ENCODE data around the gene COG1. TPM values are rescaled to one million over a fixed set of nuclear protein-coding genes. Genes with fewer than 3 reads are reported as not detected.

Gene COG1
- total and polyA plus RNA-seq, 9 of the 15 experiments (the other 6 are each of a cell fraction or from before 2014, with no cell fraction given), result 9.5 to 26.8 (median 12.9) TPM

DNA sequence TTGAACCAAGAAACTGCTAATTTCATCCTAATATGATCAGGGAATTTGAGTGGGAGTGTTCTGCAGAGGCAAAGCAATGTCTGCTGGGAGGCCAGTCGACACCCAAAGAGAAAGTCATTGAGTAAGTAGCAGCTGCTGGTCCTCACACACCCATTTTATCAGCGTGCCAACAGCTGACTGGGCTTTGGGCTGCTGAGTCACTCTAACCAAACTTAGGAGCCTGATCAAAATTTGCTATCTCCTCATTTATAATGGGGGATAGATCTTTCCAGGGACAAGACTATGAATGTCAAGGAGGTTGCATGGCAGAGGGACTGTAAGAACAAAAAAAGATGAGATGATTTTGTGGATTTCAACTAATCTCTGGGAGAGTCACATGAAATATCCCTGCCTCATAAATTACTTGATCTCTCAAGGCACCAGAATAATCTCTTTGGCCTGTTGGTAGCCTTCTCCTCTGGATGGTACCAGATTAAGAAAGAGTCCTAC lies 35.9 kb downstream of the COG1 start (continued):
- TF ChIP-seq SMARCC2 (IDR thresholded peaks at IDR 0.05; ENCODE audit: low read depth) (peak; percentile 60; the same call in 1 of the 2 replicates), ERF (CRISPR knock-in tag; IDR thresholded peaks at IDR 0.05) (no peak), HMG20B (CRISPR knock-in tag; IDR thresholded peaks at IDR 0.05) (no peak), ZNF347 (CRISPR knock-in tag; IDR thresholded peaks at IDR 0.05; ENCODE audit: low read depth) (no peak), TRIM24 (IDR thresholded peaks at IDR 0.05) (peak; percentile 40 to 63; a peak in 2 of 4 replicates), ZNF274 (IDR thresholded peaks at IDR 0.05; ENCODE audit: borderline replicate concordance, low read depth, low read length) (no peak), MYC (IDR thresholded peaks at IDR 0.05; ENCODE audit: low read depth, low read length) (0 out of 2 replicates have a peak, but pooled peaks have one; percentile 45), MYC (CRISPR knock-in tag; IDR thresholded peaks at IDR 0.05; ENCODE audit: borderline replicate concordance, low read depth) (no peak), NKRF (IDR thresholded peaks at IDR 0.05; ENCODE audit: borderline replicate concordance) (peak; percentile 62; the same call in 1 of the 2 replicates), FOSL1 (tag; conservative IDR thresholded peaks at IDR 0.05) (peak; percentile 88), VEZF1 (CRISPR knock-in tag; IDR thresholded peaks at IDR 0.05) (peak; percentile 40; the same call in 1 of the 2 replicates), NONO (IDR thresholded peaks at IDR 0.05; ENCODE audit: low read depth in 2 of 2, low read length in 1 of 2) (no peak)
- TF ChIP-seq, protein P1, sequence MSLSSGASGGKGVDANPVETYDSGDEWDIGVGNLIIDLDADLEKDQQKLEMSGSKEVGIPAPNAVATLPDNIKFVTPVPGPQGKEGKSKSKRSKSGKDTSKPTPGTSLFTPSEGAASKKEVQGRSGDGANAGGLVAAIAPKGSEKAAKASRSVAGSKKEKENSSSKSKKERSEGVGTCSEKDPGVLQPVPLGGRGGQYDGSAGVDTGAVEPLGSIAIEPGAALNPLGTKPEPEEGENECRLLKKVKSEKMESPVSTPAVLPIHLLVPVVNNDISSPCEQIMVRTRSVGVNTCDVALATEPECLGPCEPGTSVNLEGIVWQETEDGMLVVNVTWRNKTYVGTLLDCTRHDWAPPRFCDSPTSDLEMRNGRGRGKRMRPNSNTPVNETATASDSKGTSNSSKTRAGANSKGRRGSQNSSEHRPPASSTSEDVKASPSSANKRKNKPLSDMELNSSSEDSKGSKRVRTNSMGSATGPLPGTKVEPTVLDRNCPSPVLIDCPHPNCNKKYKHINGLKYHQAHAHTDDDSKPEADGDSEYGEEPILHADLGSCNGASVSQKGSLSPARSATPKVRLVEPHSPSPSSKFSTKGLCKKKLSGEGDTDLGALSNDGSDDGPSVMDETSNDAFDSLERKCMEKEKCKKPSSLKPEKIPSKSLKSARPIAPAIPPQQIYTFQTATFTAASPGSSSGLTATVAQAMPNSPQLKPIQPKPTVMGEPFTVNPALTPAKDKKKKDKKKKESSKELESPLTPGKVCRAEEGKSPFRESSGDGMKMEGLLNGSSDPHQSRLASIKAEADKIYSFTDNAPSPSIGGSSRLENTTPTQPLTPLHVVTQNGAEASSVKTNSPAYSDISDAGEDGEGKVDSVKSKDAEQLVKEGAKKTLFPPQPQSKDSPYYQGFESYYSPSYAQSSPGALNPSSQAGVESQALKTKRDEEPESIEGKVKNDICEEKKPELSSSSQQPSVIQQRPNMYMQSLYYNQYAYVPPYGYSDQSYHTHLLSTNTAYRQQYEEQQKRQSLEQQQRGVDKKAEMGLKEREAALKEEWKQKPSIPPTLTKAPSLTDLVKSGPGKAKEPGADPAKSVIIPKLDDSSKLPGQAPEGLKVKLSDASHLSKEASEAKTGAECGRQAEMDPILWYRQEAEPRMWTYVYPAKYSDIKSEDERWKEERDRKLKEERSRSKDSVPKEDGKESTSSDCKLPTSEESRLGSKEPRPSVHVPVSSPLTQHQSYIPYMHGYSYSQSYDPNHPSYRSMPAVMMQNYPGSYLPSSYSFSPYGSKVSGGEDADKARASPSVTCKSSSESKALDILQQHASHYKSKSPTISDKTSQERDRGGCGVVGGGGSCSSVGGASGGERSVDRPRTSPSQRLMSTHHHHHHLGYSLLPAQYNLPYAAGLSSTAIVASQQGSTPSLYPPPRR (CRISPR knock-in tag; IDR thresholded peaks at IDR 0.05; ENCODE audit: borderline replicate concordance), result no peak

All from K562 (cell line).